PC-3 (cell line): ENCODE measurements around the gene RBMS3. TPM values are rescaled to one million over a fixed set of nuclear protein-coding genes. Genes with fewer than 3 reads are reported as not detected.

ENCODE experiments used
- ATAC-seq: fragments of 200-7000 bp; cut with Tn5 transposase; 2 replicates; pipeline ENCODE4 v1.9.1; 2020; ENCODE audit warnings: mild to moderate bottlenecking, moderate library complexity
- BruUV-seq: library from RNA; stranded (reverse); fragments of 400-500 nt; replicated peaks from 2 replicates; lab custom pipeline; 2021; lab: Mats Ljungman, UMichigan
- CTCF ChIA-PET: fragments of 300-600 bp; sonication (Branson Sonifier 250); formaldehyde crosslinking; loops from one replicate; lab custom pipeline; 2022; ENCODE audit warnings: antibody characterized with exemption; lab: Charles Lee
- POLR2A ChIA-PET: fragments of 300-600 bp; sonication (Branson Sonifier 250); formaldehyde crosslinking; loops from one replicate; lab custom pipeline; 2022; ENCODE audit warnings: antibody characterized with exemption; ENCODE audit not compliant: unreplicated experiment; lab: Charles Lee
- DNase-seq: peaks from one replicate; pipeline ENCODE4 v3.0.0-alpha.2; 2015
- H2AFZ ChIP-seq: fragments of 300-600 bp; sonication (generic); 2 replicates; pipeline ENCODE4 v1.6.0; 2016; ENCODE audit warnings: antibody characterized with exemption, low read length
- H3F3A ChIP-seq: fragments of 300-600 bp; sonication (generic); one replicate; pipeline ENCODE4 v1.6.0; 2017; ENCODE audit warnings: antibody characterized with exemption, low read length, control low read depth, mild to moderate bottlenecking; ENCODE audit not compliant: unreplicated experiment
- H3K27ac ChIP-seq: fragments of 300-600 bp; sonication (generic); 2 replicates; pipeline ENCODE4 v1.5.1; 2016; ENCODE audit warnings: mild to moderate bottlenecking, low read length
- H3K27me3 ChIP-seq: fragments of 300-600 bp; sonication (generic); 2 replicates; pipeline ENCODE4 v1.6.1; 2016; ENCODE audit warnings: low read length, mixed read lengths
- H3K36me3 ChIP-seq: fragments of 300-600 bp; sonication (generic); 2 replicates; pipeline ENCODE4 v1.6.1; 2016; ENCODE audit warnings: low read depth, mixed run types, low read length, mixed read lengths
- H3K4me1 ChIP-seq: fragments of 300-600 bp; sonication (generic); 2 replicates; pipeline ENCODE4 v1.5.1; 2016; ENCODE audit warnings: low read length; ENCODE audit not compliant: insufficient read depth
- H3K4me2 ChIP-seq: fragments of 300-600 bp; sonication (generic); 2 replicates; pipeline ENCODE4 v1.6.0; 2016; ENCODE audit warnings: low read length
- H3K4me3 ChIP-seq: fragments of 300-600 bp; sonication (generic); 2 replicates; pipeline ENCODE4 v1.5.1; 2016; ENCODE audit warnings: mild to moderate bottlenecking, low read length, mixed read lengths
- H3K79me2 ChIP-seq: fragments of 300-600 bp; sonication (generic); 2 replicates; pipeline ENCODE4 v1.6.1; 2017; ENCODE audit warnings: low read length, mixed read lengths
- H3K9ac ChIP-seq: fragments of 300-600 bp; sonication (generic); 2 replicates; pipeline ENCODE4 v1.6.0; 2016; ENCODE audit warnings: mild to moderate bottlenecking, low read length
- H3K9me2 ChIP-seq: fragments of 300-600 bp; sonication (generic); replicated peaks from 2 replicates; pipeline ENCODE4 v1.6.1; 2016; ENCODE audit warnings: mixed run types, low read length, mixed read lengths
- H3K9me3 ChIP-seq: fragments of 300-600 bp; sonication (generic); 2 replicates; pipeline ENCODE4 v1.6.1; 2016; ENCODE audit warnings: low read length, mixed read lengths
- H4K20me1 ChIP-seq: fragments of 300-600 bp; sonication (generic); 2 replicates; pipeline ENCODE4 v1.6.1; 2016; ENCODE audit warnings: low read length, mixed read lengths
- EZH2 ChIP-seq: fragments of 300-600 bp; sonication (generic); IDR thresholded peaks from one replicate; pipeline ENCODE4 v1.6.1; 2017; ENCODE audit warnings: antibody characterized with exemption, mild to moderate bottlenecking, low read length; ENCODE audit not compliant: unreplicated experiment
- EZH2phosphoT487 ChIP-seq: fragments of 300-600 bp; sonication (generic); IDR thresholded peaks from 2 replicates; pipeline ENCODE4 v1.6.1; 2018; ENCODE audit warnings: mild to moderate bottlenecking, antibody characterized with exemption, low read length, borderline replicate concordance
- intact Hi-C: fragments of 100-400 bp; cut with micrococcal nuclease; formaldehyde crosslinking; loops from 2 replicates; pipeline ENCODE4 v1.9.0; 2023
- total RNA-seq: library from RNA; depleted of rRNA; stranded (reverse); fragments of >200 nt; gene quantifications from 2 replicates; pipeline ENCODE4 v1.2.3, GENCODE V29; 2014
- TF ChIP-seq, protein P1 (sequence below): fragments of 300-600 bp; sonication (generic); conservative IDR thresholded peaks from 2 replicates; pipeline ENCODE4 v1.5.1; 2017; ENCODE audit warnings: antibody characterized with exemption, low read depth, mild to moderate bottlenecking, low read length

The RBMS3 gene
- total RNA-seq, 1 experiment from 2014 or later: 5.4 TPM

DNA sequence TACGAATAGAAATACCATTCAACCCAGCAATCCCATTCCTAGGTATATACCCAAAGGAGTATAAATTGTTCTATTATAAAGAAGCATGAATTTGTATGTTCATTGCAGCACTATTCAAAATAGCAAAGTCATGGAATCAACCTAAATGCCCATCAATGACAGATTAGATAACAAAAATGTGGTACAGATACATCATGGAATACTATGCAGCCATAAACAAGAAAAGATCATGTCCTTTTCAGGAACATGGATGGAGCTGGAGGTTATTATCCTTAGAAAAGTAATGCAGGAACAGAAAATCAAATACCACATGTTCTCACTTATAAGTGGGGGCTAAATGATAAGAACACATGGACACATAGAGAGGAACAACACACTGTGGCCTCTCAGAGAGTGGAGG lies 571.9 kb downstream of the RBMS3 start:
- Histone ChIP-seq H3K4me2 (no peak overlapping the region), H3K27ac (no peak overlapping the region), H3K79me2 (no peaks in the 10 kb centered on the region), H3F3A (no peaks in the 10 kb centered on the region), H2AFZ (no peak overlapping the region), H3K9me2 (no peaks in the 10 kb centered on the region), H3K36me3 (no peaks in the 10 kb centered on the region), H3K27me3 (no peaks in the 10 kb centered on the region), H3K9ac (no peak overlapping the region), H3K9me3 (0 out of 2 replicates have a peak, but pooled peaks cover 3% of the 10 kb centered on the region), H4K20me1 (no peaks in the 10 kb centered on the region), H3K4me1 (no peaks in the 10 kb centered on the region), H3K4me3 (no peak overlapping the region)
- intact Hi-C loops: no loop called here
- BruUV-seq: no TSS peak
- DNase-seq (no peak), ATAC-seq (no peak)
- ChIA-PET POLR2A (no interaction called here), CTCF (no interaction called here)
- TF ChIP-seq EZH2 (no peak), EZH2phosphoT487 (no peak)
- TF ChIP-seq, protein P1, sequence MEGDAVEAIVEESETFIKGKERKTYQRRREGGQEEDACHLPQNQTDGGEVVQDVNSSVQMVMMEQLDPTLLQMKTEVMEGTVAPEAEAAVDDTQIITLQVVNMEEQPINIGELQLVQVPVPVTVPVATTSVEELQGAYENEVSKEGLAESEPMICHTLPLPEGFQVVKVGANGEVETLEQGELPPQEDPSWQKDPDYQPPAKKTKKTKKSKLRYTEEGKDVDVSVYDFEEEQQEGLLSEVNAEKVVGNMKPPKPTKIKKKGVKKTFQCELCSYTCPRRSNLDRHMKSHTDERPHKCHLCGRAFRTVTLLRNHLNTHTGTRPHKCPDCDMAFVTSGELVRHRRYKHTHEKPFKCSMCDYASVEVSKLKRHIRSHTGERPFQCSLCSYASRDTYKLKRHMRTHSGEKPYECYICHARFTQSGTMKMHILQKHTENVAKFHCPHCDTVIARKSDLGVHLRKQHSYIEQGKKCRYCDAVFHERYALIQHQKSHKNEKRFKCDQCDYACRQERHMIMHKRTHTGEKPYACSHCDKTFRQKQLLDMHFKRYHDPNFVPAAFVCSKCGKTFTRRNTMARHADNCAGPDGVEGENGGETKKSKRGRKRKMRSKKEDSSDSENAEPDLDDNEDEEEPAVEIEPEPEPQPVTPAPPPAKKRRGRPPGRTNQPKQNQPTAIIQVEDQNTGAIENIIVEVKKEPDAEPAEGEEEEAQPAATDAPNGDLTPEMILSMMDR: no peak

DNA sequence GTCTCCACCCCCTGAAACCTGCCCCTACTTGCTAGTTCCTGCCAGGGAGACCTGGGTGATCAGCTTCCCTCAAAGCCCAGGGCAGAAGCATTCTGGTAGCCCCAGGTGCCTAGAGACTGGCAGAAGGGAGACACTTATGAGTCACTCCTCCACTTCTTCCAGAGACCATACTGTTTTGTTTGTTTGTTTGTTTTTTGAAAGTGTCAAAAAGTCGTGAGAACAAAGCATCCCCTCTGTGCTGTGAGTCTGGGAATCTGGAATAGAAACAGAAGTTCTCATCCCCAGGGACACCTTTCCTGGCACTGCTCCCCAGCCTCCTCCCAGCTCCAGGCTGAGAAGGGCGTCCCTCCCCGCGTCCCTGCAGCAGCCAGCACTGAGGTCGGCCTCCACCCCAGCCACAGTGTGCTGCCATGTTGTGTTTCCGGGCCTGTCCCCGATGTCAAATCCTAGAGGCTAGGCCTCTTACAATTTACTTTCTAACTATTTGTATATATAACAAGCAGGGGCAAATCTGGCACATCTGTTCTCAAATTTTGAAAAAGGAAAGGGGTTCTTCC lies 573.0 kb downstream of the RBMS3 start:
- H3K4me3 ChIP-seq: no peak overlapping the region
- ChIA-PET CTCF (no interaction called here), POLR2A (no interaction called here)
- H3K9me3 ChIP-seq: 0 out of 2 replicates have a peak, but pooled peaks cover 3% of the 10 kb centered on the region
- no peaks in the 10 kb centered on the region for H3K4me1 ChIP-seq
- no peak overlapping the region for H2AFZ ChIP-seq
- H3K79me2 ChIP-seq: no peaks in the 10 kb centered on the region
- H3K4me2 ChIP-seq: no peak overlapping the region
- H3K27me3 ChIP-seq: no peaks in the 10 kb centered on the region
- TF ChIP-seq EZH2: no peak
- TF ChIP-seq EZH2phosphoT487: no peak
- TF ChIP-seq, protein P1: no peak
- H3K9ac ChIP-seq: no peak overlapping the region
- H3F3A ChIP-seq: no peaks in the 10 kb centered on the region
- H3K9me2 ChIP-seq: no peaks in the 10 kb centered on the region
- no peak for DNase-seq
- no TSS peak for BruUV-seq
- no peak for ATAC-seq
- H3K36me3 ChIP-seq: no peaks in the 10 kb centered on the region
- H4K20me1 ChIP-seq: no peaks in the 10 kb centered on the region
- intact Hi-C loops: no loop called here
- no peak overlapping the region for H3K27ac ChIP-seq

DNA sequence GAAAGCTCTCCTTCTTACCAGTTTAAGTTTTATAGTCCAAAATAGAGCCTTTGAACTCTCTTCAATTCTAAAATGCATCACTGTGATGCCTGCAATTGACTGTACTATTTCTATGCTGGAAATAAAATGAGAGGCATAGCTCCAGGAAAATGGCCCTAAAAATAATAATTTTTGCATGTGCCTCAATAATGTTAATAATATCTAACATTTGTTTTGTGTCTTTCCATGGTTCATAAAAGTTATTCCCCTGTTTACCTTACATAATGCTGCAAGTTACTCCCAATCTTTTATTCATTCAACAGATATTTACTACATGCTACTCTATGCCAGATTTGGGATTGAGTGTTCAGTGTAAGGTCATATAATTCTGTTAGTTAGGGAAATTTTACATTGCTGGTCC lies 574.0 kb downstream of the RBMS3 start:
- ATAC-seq (no peak), DNase-seq (no peak)
- H3K9me3 ChIP-seq: 0 out of 2 replicates have a peak, but pooled peaks cover 3% of the 10 kb centered on the region
- no peak overlapping the region for H3K9ac ChIP-seq
- no peak overlapping the region for H3K4me2 ChIP-seq
- no peaks in the 10 kb centered on the region for H3F3A ChIP-seq
- no peaks in the 10 kb centered on the region for H3K4me1 ChIP-seq
- BruUV-seq: no TSS peak
- ChIA-PET CTCF (no interaction called here), POLR2A (no interaction called here)
- H3K27ac ChIP-seq: no peak overlapping the region
- no peak overlapping the region for H3K4me3 ChIP-seq
- no peaks in the 10 kb centered on the region for H3K36me3 ChIP-seq
- H2AFZ ChIP-seq: no peak overlapping the region
- H3K27me3 ChIP-seq: no peaks in the 10 kb centered on the region
- H3K9me2 ChIP-seq: no peaks in the 10 kb centered on the region
- TF ChIP-seq EZH2phosphoT487: no peak
- TF ChIP-seq, protein P1: no peak
- TF ChIP-seq EZH2: no peak
- intact Hi-C loops: no loop called here
- no peaks in the 10 kb centered on the region for H4K20me1 ChIP-seq
- no peaks in the 10 kb centered on the region for H3K79me2 ChIP-seq
